Astrocyte of the cerebellum (primary cell): ENCODE data around the gene SLC25A25.

Experiments used
- DNase-seq: peaks from one replicate; pipeline ENCODE4 v3.0.0-alpha.2; 2011; ENCODE audit warnings: low read depth
- H3K4me3 ChIP-seq: 2 replicates; pipeline ENCODE4 v1.5.1; 2011; ENCODE audit warnings: mild to moderate bottlenecking, low read depth, low read length, moderate library complexity
- in situ Hi-C: cut with HindIII; loops from 2 replicates; pipeline ENCODE4 v1.10.0; 2017; ENCODE audit warnings: low sequenced_read_pairs
- TF ChIP-seq, protein P1 (sequence below): IDR thresholded peaks from 2 replicates; pipeline ENCODE4 v1.5.1; 2012; ENCODE audit warnings: low read length, low read depth, moderate library complexity, mild to moderate bottlenecking; ENCODE audit errors: missing control alignments

SLC25A25 gene

DNA sequence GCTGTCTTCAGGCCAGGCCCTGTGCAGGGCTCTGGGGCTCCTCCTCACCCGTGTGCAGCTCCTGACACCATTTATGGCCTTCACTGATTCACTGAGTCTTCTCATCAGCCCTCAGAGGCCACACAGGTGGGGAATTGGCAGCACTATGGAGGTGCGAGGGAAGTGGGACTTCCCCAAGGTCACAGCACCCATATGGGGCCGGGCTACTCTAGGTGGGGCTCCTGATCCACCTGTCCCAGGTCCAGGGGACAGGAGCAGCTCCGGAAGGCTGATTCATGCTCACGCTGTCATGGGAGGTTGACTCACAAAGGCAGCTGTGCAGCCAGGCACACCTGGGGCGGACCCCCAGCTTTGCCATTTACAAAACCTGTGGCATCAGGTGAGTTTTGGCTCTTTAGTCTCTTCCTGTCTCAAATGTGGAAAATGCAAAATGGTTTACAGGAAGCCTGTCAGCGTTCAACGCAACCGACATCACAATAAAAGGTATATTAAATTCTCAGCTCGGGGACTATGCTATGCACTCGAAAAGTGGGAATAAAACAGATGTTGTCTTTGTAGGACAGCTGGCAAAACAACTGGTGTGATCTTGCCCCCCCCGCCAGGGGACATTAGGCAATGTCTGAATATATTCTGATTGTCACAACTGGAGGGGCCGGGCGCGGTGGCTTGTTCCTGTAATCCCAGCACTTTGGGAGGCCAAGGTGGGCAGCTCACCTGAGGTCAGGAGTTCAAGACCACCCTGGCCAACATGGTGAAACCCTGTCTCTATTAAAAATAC is 15.9 kb upstream of the SLC25A25 start:
- in situ Hi-C loops: no loop called here
- H3K4me3 ChIP-seq: no peak overlapping the region
- TF ChIP-seq, protein P1, sequence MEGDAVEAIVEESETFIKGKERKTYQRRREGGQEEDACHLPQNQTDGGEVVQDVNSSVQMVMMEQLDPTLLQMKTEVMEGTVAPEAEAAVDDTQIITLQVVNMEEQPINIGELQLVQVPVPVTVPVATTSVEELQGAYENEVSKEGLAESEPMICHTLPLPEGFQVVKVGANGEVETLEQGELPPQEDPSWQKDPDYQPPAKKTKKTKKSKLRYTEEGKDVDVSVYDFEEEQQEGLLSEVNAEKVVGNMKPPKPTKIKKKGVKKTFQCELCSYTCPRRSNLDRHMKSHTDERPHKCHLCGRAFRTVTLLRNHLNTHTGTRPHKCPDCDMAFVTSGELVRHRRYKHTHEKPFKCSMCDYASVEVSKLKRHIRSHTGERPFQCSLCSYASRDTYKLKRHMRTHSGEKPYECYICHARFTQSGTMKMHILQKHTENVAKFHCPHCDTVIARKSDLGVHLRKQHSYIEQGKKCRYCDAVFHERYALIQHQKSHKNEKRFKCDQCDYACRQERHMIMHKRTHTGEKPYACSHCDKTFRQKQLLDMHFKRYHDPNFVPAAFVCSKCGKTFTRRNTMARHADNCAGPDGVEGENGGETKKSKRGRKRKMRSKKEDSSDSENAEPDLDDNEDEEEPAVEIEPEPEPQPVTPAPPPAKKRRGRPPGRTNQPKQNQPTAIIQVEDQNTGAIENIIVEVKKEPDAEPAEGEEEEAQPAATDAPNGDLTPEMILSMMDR: no peak
- no peak for DNase-seq

DNA sequence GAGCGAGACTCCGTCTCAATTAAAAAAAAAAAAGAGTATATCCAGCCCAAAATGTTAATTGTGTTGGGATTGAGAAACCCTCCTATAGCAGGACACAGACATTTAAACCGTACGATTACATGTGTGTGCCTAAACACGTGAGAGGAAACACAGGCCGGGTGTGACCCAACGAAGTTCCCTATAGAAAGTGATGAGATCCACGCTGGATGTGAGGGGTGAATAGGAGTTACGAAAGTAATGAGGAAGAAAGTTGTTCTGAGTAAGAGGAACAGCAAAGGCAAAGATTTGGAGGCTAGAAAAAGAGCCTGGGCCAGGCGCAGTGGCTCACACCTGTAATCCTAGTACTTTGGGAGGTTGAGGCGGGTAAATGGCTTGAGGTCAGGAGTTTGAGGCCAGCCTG is 14.5 kb upstream of the SLC25A25 start:
- in situ Hi-C loops: no loop called here
- H3K4me3 ChIP-seq: no peak overlapping the region

DNA sequence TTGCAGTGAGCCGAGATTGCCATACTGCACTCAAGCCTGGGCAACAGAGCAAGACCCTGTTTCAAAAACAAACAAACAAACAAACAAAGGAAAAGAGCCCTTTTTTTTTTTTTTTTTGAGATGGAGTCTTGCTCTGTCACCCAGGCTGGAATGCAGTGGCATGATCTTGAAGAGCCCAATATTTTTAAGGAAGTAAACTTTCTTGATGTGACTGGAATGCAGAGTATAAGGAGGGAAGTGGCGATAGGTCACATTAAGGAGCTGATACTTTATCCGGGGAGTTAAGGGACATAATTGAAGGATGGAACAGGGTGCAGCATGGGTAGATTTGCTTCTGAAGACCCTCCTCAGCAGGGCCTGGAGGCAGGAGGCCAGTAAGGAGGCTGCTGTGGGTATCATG is 13.9 kb upstream of the SLC25A25 start:
- no peak overlapping the region for H3K4me3 ChIP-seq
- DNase-seq: no peak
- in situ Hi-C loops: no loop called here
- TF ChIP-seq, protein P1: no peak

More for the DNA sequence above, 14.5 kb upstream of the SLC25A25 start:
- DNase-seq: no peak
- TF ChIP-seq, protein P1: no peak

DNA sequence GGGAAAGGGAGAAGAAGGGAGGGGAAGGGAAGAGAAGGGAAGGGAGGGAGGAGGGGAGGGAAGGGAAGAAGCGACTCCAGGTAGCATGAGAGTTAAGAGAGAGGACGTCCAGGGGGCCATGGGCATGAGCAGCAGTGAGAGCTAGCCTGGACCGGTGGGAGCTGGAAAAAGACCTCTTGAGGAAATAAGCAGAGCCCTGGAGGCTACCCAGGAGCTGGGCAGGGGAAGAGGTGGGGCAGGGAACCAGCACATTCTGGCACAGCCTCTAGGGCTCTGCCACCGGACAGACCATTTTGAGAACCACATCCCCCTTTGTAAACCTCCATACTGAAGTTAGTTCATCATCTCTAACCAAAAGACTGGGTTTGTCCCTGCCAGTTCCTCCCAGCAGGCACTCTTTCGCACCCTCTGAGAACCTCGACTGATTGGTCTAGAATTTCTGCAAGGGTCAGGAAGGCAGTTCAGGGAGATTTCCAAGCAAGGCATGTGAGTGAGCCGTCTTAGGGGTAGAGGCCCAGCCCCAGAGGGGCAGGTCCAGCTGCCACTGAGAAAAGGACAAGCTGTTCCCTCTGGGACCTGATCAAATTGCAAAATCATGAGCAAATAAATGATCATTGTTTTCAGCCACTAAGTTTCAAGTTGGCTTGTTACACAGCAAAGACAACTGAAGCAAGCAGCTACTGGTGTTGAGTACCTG is 12.5 kb upstream of the SLC25A25 start:
- H3K4me3 ChIP-seq: no peak overlapping the region
- TF ChIP-seq, protein P1: no peak
- in situ Hi-C loops: no loop called here
- no peak for DNase-seq

DNA sequence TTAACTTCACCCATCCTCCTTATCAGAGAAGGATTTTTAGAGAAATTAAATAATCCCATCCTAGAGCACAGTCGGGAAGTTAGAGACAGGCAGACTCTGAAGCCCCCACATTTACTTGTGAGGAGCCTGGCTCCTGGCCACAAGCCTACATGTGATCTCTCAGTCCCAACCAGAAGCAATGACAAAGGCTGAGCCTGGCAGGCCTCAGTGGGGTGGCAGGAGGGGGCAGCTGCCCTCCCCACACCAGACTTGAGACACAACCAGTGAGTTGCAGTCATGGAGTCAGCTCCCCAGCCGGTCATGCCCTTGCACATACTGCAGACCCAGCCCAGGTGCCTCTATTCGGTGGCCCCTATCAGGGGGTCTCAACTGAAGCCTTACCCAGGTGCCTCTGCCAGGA is 11.9 kb upstream of the SLC25A25 start:
- no peak for DNase-seq
- H3K4me3 ChIP-seq: no peak overlapping the region
- TF ChIP-seq, protein P1: no peak
- in situ Hi-C loops: no loop called here

DNA sequence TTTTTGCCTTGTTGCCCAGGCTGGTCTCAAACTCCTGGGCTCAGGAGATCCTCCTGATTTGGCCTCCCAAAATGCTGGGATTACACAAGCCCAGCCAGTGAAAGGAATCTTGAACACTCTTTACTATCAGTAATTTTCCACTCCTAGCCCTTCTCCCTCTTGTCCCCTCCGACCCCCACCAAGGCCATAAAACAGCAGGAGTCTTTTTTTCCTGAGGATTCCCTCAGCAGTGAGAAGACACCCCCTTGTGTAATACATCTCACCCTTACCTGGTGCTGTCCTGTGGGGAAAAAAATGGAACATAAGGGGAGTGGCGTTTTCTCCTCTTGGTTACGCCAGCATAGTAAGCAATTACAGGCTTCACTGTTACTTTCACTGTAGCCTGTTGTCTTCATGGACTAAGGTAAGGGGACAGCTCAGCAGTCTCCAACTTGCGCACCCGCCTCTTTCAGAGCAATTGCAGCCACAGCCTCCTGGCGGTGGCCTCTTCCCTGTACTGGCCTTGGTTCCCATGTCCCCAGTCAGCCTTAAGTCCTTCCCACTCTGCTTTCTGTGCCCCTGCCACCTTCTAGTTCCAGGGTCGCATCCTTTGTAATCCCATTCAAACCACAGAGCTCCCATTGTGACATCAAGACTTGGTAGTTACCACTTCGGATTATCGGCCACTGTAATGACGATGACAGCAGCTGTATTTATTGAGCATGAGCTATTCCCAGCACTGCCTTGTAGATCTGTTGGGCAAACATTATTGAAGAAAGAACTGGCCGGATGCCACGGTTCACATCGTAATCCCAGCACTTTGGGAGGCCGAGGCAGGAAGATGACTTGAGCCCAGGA is 10.9 kb upstream of the SLC25A25 start:
- in situ Hi-C loops: no loop called here
- TF ChIP-seq, protein P1: no peak
- H3K4me3 ChIP-seq: no peak overlapping the region
- DNase-seq: no peak
